ENCODE measurements around the gene OR4F17. TPM values are rescaled to one million over a fixed set of nuclear protein-coding genes. Genes with fewer than 3 reads are reported as not detected.
"Not testable (repeated sequence)": the region's sequence is repeated elsewhere in the genome, so short reads cannot be mapped to it uniquely, and the experiment has no call there.

Gene OR4F17, protein sequence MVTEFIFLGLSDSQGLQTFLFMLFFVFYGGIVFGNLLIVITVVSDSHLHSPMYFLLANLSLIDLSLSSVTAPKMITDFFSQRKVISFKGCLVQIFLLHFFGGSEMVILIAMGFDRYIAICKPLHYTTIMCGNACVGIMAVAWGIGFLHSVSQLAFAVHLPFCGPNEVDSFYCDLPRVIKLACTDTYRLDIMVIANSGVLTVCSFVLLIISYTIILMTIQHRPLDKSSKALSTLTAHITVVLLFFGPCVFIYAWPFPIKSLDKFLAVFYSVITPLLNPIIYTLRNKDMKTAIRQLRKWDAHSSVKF
- polyA plus RNA-seq = not detected

DNA sequence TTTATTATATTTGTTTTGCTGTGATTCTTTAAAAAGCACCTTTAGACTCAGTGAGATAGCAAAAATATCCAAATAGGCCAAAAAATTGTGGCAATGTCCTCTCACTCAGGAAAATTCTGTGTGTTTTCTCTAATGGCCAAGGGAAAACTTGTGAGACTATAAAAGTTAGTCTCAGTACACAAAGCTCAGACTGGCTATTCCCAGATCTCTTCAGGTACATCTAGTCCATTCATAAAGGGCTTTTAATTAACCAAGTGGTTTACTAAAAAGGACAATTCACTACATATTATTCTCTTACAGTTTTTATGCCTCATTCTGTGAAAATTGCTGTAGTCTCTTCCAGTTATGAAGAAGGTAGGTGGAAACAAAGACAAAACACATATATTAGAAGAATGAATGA is at the start of gene OR4F17:
TSS of gene OR4F17 (plus strand) at position 301 of the 400 bp plus-strand sequence. CDS start 3,575 bp downstream, outside the sequence.
- H3K27me3 Mint-ChIP-seq, H3K9me3 Mint-ChIP-seq, H3K4me1 Mint-ChIP-seq, H3K27ac Mint-ChIP-seq, H3K36me3 Mint-ChIP-seq, H3K4me3 Mint-ChIP-seq: not testable (repeated sequence)

DNA sequence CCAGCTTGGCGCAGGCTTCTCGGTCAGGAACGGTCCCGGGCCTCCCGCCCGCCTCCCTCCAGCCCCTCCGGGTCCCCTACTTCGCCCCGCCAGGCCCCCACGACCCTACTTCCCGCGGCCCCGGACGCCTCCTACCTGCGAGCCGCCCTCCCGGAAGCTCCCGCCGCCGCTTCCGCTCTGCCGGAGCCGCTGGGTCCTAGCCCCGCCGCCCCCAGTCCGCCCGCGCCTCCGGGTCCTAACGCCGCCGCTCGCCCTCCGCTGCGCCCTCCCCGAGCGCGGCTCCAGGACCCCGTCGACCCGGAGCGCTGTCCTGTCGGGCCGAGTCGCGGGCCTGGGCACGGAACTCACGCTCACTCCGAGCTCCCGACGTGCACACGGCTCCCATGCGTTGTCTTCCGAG is 36.1 kb upstream of the OR4F17 start:
- not testable (repeated sequence) for H3K27ac Mint-ChIP-seq, H3K4me1 Mint-ChIP-seq, H3K36me3 Mint-ChIP-seq, H3K9me3 Mint-ChIP-seq, H3K4me3 Mint-ChIP-seq, H3K27me3 Mint-ChIP-seq

DNA sequence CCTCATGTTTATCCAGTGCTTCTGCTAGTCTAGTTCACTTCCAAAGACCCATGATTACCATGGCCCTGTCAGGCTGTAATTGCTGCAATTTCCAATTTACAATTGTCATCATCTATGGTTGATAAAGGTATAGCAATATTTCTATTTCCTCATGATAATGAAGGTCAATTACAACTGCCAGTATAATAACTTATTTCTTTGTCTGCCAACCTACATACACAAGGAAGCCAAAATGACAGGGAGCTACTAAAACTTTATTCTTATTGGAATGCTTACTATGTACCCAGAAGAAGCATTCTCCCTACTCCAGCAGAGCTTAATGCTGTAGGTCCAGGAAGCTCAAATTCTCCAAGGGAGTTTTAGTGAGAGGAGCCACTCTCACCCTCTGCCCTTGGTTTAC is 24.0 kb upstream of the OR4F17 start:
- not testable (repeated sequence) for H3K4me3 Mint-ChIP-seq, H3K36me3 Mint-ChIP-seq, H3K9me3 Mint-ChIP-seq, H3K4me1 Mint-ChIP-seq, H3K27me3 Mint-ChIP-seq, H3K27ac Mint-ChIP-seq

DNA sequence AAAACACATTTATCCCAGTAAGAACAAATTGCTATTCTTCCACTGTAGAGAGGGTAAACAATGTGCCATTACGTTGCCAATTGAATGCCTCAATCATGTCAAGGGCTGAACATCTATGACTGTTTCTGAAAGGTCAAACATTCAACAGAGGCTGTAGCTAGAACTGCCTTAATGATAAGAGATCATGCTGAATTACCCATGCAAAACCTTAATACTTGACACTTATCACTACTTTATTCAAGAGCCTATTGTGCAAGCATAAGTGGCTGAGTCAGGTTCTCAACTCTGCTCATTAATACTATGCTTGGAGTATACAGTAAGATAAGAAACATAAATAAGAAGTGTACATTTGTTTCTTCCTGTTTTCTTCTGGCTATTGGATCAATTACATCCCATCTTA is 23.3 kb upstream of the OR4F17 start:
- H3K4me1 Mint-ChIP-seq, H3K27me3 Mint-ChIP-seq, H3K27ac Mint-ChIP-seq, H3K4me3 Mint-ChIP-seq, H3K36me3 Mint-ChIP-seq, H3K9me3 Mint-ChIP-seq: not testable (repeated sequence)

DNA sequence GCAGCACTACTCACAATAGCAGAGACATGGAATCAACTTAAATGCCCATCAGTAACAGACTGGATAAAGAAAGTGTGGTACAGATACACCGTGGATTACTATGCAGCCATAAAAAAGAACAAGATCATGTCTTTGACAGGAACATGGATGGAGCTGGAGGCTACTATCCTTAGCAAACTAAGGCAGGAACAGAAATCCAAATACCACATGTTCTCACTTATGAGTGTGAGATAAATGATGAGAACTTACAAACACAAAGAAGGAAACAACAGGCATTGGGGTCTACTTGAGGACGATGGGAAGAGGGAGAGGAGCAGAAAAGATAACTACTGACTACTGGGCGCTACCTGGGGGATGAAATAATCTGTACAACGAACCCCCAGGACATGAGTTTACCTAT is 16.2 kb upstream of the OR4F17 start:
- H3K27ac Mint-ChIP-seq, H3K27me3 Mint-ChIP-seq, H3K9me3 Mint-ChIP-seq, H3K4me3 Mint-ChIP-seq, H3K36me3 Mint-ChIP-seq, H3K4me1 Mint-ChIP-seq: not testable (repeated sequence)

DNA sequence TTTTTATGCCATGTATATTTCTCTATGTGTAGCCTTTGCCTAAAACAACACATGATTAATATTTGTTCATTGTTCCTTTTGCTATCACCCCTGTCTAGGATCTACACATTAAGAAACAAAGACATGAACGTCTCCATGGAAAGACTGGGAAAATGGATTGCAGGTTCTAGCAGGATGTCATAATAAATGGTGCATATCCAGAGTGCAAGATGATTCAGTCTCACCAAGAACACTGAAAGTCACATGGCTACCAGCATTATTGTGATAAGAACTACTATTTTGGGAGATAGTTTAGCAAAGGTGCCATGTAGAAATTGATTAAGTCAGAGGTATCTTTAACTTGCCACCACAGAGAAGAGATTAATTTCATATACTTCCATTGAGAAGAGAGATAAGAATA is 12.1 kb upstream of the OR4F17 start:
- not testable (repeated sequence) for H3K4me1 Mint-ChIP-seq, H3K36me3 Mint-ChIP-seq, H3K27ac Mint-ChIP-seq, H3K27me3 Mint-ChIP-seq, H3K4me3 Mint-ChIP-seq, H3K9me3 Mint-ChIP-seq

DNA sequence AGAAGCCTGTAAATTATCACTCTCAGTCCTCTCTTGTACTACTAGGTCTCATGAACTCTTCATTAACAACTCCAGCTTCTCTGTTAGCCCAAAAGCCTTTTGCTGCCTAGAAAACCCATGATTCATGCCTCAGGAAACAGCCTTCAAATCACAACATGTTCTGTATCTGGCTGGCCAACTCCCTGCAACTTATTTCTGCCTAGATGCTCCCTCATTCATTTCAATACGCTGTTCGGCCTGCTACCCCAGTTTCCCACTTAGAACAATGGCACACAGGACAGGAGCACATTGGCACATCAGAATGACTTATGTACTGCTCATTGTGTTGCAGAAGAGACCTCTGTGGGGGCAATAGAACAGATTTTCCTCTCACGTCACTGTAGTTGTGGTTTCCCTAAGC is 9.3 kb upstream of the OR4F17 start:
- H3K9me3 Mint-ChIP-seq, H3K27ac Mint-ChIP-seq, H3K4me1 Mint-ChIP-seq, H3K4me3 Mint-ChIP-seq, H3K27me3 Mint-ChIP-seq, H3K36me3 Mint-ChIP-seq: not testable (repeated sequence)

DNA sequence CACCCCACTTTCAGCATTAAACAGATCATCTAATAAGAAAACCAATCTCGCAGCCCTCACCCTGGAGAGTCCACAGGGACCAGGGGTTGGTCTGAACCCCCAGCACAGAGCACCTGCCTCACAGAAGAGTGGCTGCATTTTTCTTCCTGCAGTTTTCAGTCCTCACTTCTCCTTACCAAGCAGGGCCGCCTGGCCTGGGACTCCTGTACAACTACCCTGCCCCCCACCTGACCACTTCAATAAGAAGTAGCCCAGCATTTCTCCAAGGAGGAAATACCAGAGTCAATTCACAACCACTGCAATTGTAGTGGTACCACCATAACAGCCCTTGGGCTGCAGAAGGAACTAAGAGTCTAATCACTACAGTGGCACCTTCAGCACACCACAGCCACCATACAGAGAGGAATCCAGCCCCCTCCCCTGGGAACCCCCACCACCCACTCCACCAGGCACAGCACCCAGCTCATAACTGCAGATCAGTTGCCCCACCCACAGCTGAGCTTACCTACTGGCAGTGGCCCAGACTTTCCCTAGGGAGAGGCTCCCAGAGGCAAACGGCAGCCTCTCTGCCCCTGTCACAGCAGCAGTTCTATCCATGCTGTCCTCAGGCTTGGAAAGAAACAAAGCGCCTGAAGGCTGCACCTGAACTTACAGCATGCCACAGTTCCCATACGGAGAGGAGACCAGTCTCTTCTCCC is 13.7 kb downstream of the OR4F17 start:
- not testable (repeated sequence) for H3K4me1 Mint-ChIP-seq, H3K4me3 Mint-ChIP-seq, H3K27me3 Mint-ChIP-seq, H3K9me3 Mint-ChIP-seq, H3K27ac Mint-ChIP-seq, H3K36me3 Mint-ChIP-seq

Other genes starting within 250 kb of the OR4F17 start
- gene PLPP2, start 184.3 kb downstream of the OR4F17 start, polyA plus RNA-seq = 0.53 TPM
- 7.5 TPM for gene MIER2, start 237.7 kb downstream of the OR4F17 start, polyA plus RNA-seq